IMR-90 (cell line): ENCODE measurements around the gene ITSN2. TPM values are rescaled to one million over a fixed set of nuclear protein-coding genes. Genes with fewer than 3 reads are reported as not detected.

ENCODE experiments used
- ATAC-seq: fragments of 200-7000 bp; cut with Tn5 transposase; 2 replicates; pipeline ENCODE4 v1.9.1; 2020; ENCODE audit warnings: low read depth, mild to moderate bottlenecking, moderate library complexity
- BruUV-seq: library from RNA; stranded (reverse); fragments of 400-500 nt; replicated peaks from 2 replicates; lab custom pipeline; 2021; lab: Mats Ljungman, UMichigan
- CTCF ChIA-PET: fragments of 300-600 bp; formaldehyde crosslinking; extraction: SDS; loops from one replicate; lab custom pipeline; 2021; ENCODE audit warnings: antibody characterized with exemption; lab: Yijun Ruan, JAX
- POLR2A ChIA-PET: fragments of 300-600 bp; sonication (Branson Sonifier 250); formaldehyde crosslinking; loops from one replicate; lab custom pipeline; 2022; ENCODE audit warnings: antibody characterized with exemption; ENCODE audit not compliant: unreplicated experiment; lab: Charles Lee
- DNase-seq: peaks from one replicate; pipeline ENCODE4 v3.0.0; 2013
- H2AFZ ChIP-seq: replicated peaks from 2 replicates; pipeline ENCODE3; 2013; ENCODE audit warnings: low read length, mild to moderate bottlenecking; ENCODE audit not compliant: poor library complexity
- H2AK5ac ChIP-seq: 2 replicates; pipeline ENCODE4 v1.6.1; 2013; ENCODE audit warnings: low read depth, low read length, inconsistent platforms
- H2AK9ac ChIP-seq: replicated peaks from 2 replicates; pipeline ENCODE3; 2013; ENCODE audit warnings: mild to moderate bottlenecking, low read depth, low read length, moderate library complexity; ENCODE audit not compliant: poor library complexity
- H2BK120ac ChIP-seq: 2 replicates; pipeline ENCODE4 v1.6.1; 2013; ENCODE audit warnings: low read depth, low read length, inconsistent platforms
- H2BK15ac ChIP-seq: 3 replicates; pipeline ENCODE4 v1.6.1; 2013; ENCODE audit warnings: low read depth, low read length, inconsistent platforms
- H2BK20ac ChIP-seq: 2 replicates; pipeline ENCODE4 v1.6.1; 2013; ENCODE audit warnings: low read depth, mild to moderate bottlenecking, inconsistent platforms, low read length, moderate library complexity
- H2BK5ac ChIP-seq: 2 replicates; pipeline ENCODE4 v1.6.1; 2013; ENCODE audit warnings: mild to moderate bottlenecking, low read depth, low read length, inconsistent platforms; ENCODE audit not compliant: poor library complexity, severe bottlenecking
- H3K14ac ChIP-seq: replicated peaks from 2 replicates; pipeline ENCODE4 v1.6.1; 2013; ENCODE audit warnings: low read depth, low read length, inconsistent platforms
- H3K18ac ChIP-seq: 2 replicates; pipeline ENCODE4 v1.6.1; 2013; ENCODE audit warnings: low read depth, low read length, control low read depth
- H3K23ac ChIP-seq: 2 replicates; pipeline ENCODE4 v1.6.1; 2013; ENCODE audit warnings: low read depth, low read length, inconsistent platforms
- H3K27ac ChIP-seq: 2 replicates; pipeline ENCODE4 v1.5.1; 2013; ENCODE audit warnings: mild to moderate bottlenecking, control low read depth, low read length; ENCODE audit not compliant: insufficient read depth
- H3K27me3 ChIP-seq: 2 replicates; pipeline ENCODE4 v1.6.1; 2013; ENCODE audit warnings: low read length; ENCODE audit not compliant: control insufficient read depth, insufficient read depth
- H3K36me3 ChIP-seq: 2 replicates; pipeline ENCODE4 v1.6.1; 2013; ENCODE audit warnings: low read length, mixed read lengths; ENCODE audit not compliant: control insufficient read depth, insufficient read depth
- H3K4ac ChIP-seq: 2 replicates; pipeline ENCODE4 v1.6.1; 2013; ENCODE audit warnings: low read depth, low read length, inconsistent platforms
- H3K4me1 ChIP-seq: 2 replicates; pipeline ENCODE4 v1.6.1; 2013; ENCODE audit warnings: low read length, mixed read lengths; ENCODE audit not compliant: control insufficient read depth, insufficient read depth
- H3K4me2 ChIP-seq: 2 replicates; pipeline ENCODE4 v1.6.1; 2013; ENCODE audit warnings: low read depth, mild to moderate bottlenecking, control low read depth, low read length, moderate library complexity
- H3K4me3 ChIP-seq: 2 replicates; pipeline ENCODE4 v1.5.1; 2013; ENCODE audit warnings: low read depth, mild to moderate bottlenecking, control low read depth, low read length, moderate library complexity; ENCODE audit not compliant: insufficient read depth
- H3K56ac ChIP-seq: 2 replicates; pipeline ENCODE4 v1.6.1; 2013; ENCODE audit warnings: low read length, inconsistent platforms; ENCODE audit not compliant: insufficient read depth; ENCODE audit errors: extremely low read depth
- H3K79me1 ChIP-seq, 2 experiments: 2 replicates each; pipeline ENCODE4 v1.6.1; 2013; ENCODE audit warnings: low read length in 2 of 2, inconsistent platforms in 1 of 2, low read depth in 1 of 2
- H3K9ac ChIP-seq: 2 replicates; pipeline ENCODE4 v1.6.1; 2013; ENCODE audit warnings: low read depth, low read length, control low read depth
- H3K9me1 ChIP-seq: 2 replicates; pipeline ENCODE4 v1.6.1; 2013; ENCODE audit warnings: low read length, inconsistent platforms; ENCODE audit not compliant: insufficient read depth
- H3K9me3 ChIP-seq: 2 replicates; pipeline ENCODE4 v1.6.1; 2013; ENCODE audit warnings: low read length; ENCODE audit not compliant: control insufficient read depth, insufficient read depth
- H4K20me1 ChIP-seq: 2 replicates; pipeline ENCODE4 v1.6.1; 2013; ENCODE audit warnings: low read length, inconsistent platforms; ENCODE audit not compliant: insufficient read depth
- H4K5ac ChIP-seq: 2 replicates; pipeline ENCODE4 v1.6.1; 2013; ENCODE audit warnings: mild to moderate bottlenecking, low read depth, low read length, control low read depth
- H4K8ac ChIP-seq, 2 experiments: 2 replicates each; pipeline ENCODE4 v1.6.1; 2013; ENCODE audit warnings: low read depth in 2 of 2, low read length in 2 of 2, control low read depth in 1 of 2, inconsistent platforms in 1 of 2
- H4K91ac ChIP-seq: 2 replicates; pipeline ENCODE4 v1.6.1; 2013; ENCODE audit warnings: low read depth, low read length, inconsistent platforms; ENCODE audit not compliant: insufficient read depth
- BHLHE40 ChIP-seq: fragments of 150-350 bp; IDR thresholded peaks from 2 replicates; pipeline ENCODE4 v1.6.1; 2016; ENCODE audit warnings: mild to moderate bottlenecking, low read depth, low read length
- CTCF ChIP-seq: conservative IDR thresholded peaks from 2 replicates; pipeline ENCODE4 v1.5.1; 2012; ENCODE audit warnings: mild to moderate bottlenecking, low read depth, low read length, improper control_type of control experiment
- MXI1 ChIP-seq: IDR thresholded peaks from 2 replicates; pipeline ENCODE4 v1.6.1; 2012; ENCODE audit warnings: low read depth, mild to moderate bottlenecking, low read length, moderate library complexity, borderline replicate concordance
- POLR2A ChIP-seq: IDR thresholded peaks from 2 replicates; pipeline ENCODE4 v1.6.1; 2012; ENCODE audit warnings: mild to moderate bottlenecking, low read depth, low read length
- SMC3 ChIP-seq: fragments of 150-350 bp; IDR thresholded peaks from 2 replicates; pipeline ENCODE4 v1.6.1; 2016; ENCODE audit warnings: low read depth, mild to moderate bottlenecking, antibody characterized with exemption, low read length, moderate library complexity
- USF2 ChIP-seq: fragments of 150-350 bp; IDR thresholded peaks from 2 replicates; pipeline ENCODE4 v1.6.1; 2017; ENCODE audit warnings: mild to moderate bottlenecking, antibody characterized with exemption, low read length, low read depth
- WGBS, 2 experiments: methylation state at CpG; one replicate each; pipeline versions ENCODE4 v1.1.5 to v1.1.7; 2013; ENCODE audit warnings: missing lambda C conversion rate in 2 of 2; ENCODE audit not compliant: insufficient read length in 1 of 2; ENCODE audit errors: extremely low coverage in 2 of 2; 5-methylcytosine and 5-hydroxymethylcytosine counted together
- dilution Hi-C: fragments of 300-500 bp; cut with HindIII; formaldehyde crosslinking; loops from one replicate; pipeline ENCODE4 v1.14.3; 2018; ENCODE audit warnings: low sequenced_read_pairs; ENCODE audit not compliant: unreplicated experiment
- in situ Hi-C: fragments of 300-500 bp; cut with MboI; formaldehyde crosslinking; loops from 3 replicates; pipeline ENCODE4 v1.14.3; 2019; ENCODE audit warnings: low sequenced_read_pairs, inconsistent platforms, mixed read lengths
- intact Hi-C: fragments of 100-400 bp; cut with micrococcal nuclease; formaldehyde crosslinking; loops from 2 replicates; pipeline ENCODE4 v1.10.0; 2022
- polyA plus RNA-seq, 3 experiments: library from polyadenylated mRNA; depleted of rRNA; stranded (reverse); fragments of >200 nt; gene quantifications; 2 replicates each; pipeline ENCODE4 v1.2.3, GENCODE V29; 2012; ENCODE audit warnings: low replicate concordance in 1 of 3
- total RNA-seq: library from RNA; depleted of rRNA; stranded (reverse); fragments of >200 nt; gene quantifications from 2 replicates; pipeline ENCODE4 v1.2.3, GENCODE V29; 2012
- TF ChIP-seq, protein P1 (sequence below): fragments of 150-350 bp; IDR thresholded peaks from 2 replicates; pipeline ENCODE4 v1.6.1; 2016; ENCODE audit warnings: low read depth, mild to moderate bottlenecking, low read length, moderate library complexity, borderline replicate concordance

The ITSN2 gene
- total and polyA plus RNA-seq, 2 of the 4 experiments (the other 2 are of a cell fraction), result 10.7 to 17.2 TPM

GRCh38 chr2:24190503-24190902, 169.8 kb downstream of the ITSN2 start:
- H3K79me1 ChIP-seq, result no peaks in the 10 kb centered on the region
- ATAC-seq, result no peak
- H2AK5ac ChIP-seq, result no peak overlapping the region
- no CpG with 5 or more reads among the region's 9 CpGs for WGBS, 2 experiments
- H3K9me1 ChIP-seq, result no peaks in the 10 kb centered on the region
- no peak overlapping the region for H3K4me3 ChIP-seq
- H2BK20ac ChIP-seq, result no peak overlapping the region
- no peak overlapping the region for H3K4ac ChIP-seq
- dilution Hi-C loops, result no loop called here
- DNase-seq, result no peak
- no peak for TF ChIP-seq SMC3
- no peak for TF ChIP-seq MXI1
- TF ChIP-seq USF2, result no peak
- no peak for TF ChIP-seq BHLHE40
- no peak for TF ChIP-seq CTCF
- TF ChIP-seq, protein P1, sequence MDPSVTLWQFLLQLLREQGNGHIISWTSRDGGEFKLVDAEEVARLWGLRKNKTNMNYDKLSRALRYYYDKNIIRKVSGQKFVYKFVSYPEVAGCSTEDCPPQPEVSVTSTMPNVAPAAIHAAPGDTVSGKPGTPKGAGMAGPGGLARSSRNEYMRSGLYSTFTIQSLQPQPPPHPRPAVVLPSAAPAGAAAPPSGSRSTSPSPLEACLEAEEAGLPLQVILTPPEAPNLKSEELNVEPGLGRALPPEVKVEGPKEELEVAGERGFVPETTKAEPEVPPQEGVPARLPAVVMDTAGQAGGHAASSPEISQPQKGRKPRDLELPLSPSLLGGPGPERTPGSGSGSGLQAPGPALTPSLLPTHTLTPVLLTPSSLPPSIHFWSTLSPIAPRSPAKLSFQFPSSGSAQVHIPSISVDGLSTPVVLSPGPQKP, result no peak
- no peak for TF ChIP-seq POLR2A
- 0 out of 2 replicates have a peak, but pooled peaks cover under 1% of the 10 kb centered on the region for H3K9me3 ChIP-seq
- no peak overlapping the region for H2AK9ac ChIP-seq
- in situ Hi-C loops, result no loop called here
- no peak overlapping the region for H3K23ac ChIP-seq
- no TSS peak for BruUV-seq
- no peak overlapping the region for H4K8ac ChIP-seq
- no peak overlapping the region for H2AFZ ChIP-seq
- H3K14ac ChIP-seq, result no peak overlapping the region
- H3K9ac ChIP-seq, result no peak overlapping the region
- H2BK5ac ChIP-seq, result no peak overlapping the region
- ChIA-PET POLR2A (no interaction called here), CTCF (interaction anchor here (0.6 kb wide), 1 partner anchor 155 kb away, joined by 7 read pairs; no protein-coding TSS in a partner anchor)
- intact Hi-C loops, result no loop called here
- no peak overlapping the region for H4K91ac ChIP-seq
- H2BK15ac ChIP-seq, result no peak overlapping the region
- H3K27ac ChIP-seq, result no peak overlapping the region
- H3K27me3 ChIP-seq, result peaks cover 6% of the 10 kb centered on the region; the same call in 1 of the 2 replicates
- no peaks in the 10 kb centered on the region for H3K4me1 ChIP-seq
- no peak overlapping the region for H4K5ac ChIP-seq
- no peaks in the 10 kb centered on the region for H4K20me1 ChIP-seq
- no peak overlapping the region for H3K56ac ChIP-seq
- H3K4me2 ChIP-seq, result no peak overlapping the region
- H3K18ac ChIP-seq, result no peak overlapping the region
- no peaks in the 10 kb centered on the region for H3K36me3 ChIP-seq
- no peak overlapping the region for H2BK120ac ChIP-seq
